Naive thymus-derived CD8-positive, alpha-beta T cell (primary cell): ENCODE measurements around the gene TTC5. TPM values are rescaled to one million over a fixed set of nuclear protein-coding genes. Genes with fewer than 3 reads are reported as not detected.

ENCODE experiments used
- polyA plus RNA-seq, 3 donors: library from polyadenylated mRNA; unstranded; fragments of 300-500 nt; fragmentation: Illumina TruSeq; gene quantifications; one replicate each; pipeline ENCODE4 v1.2.3, GENCODE V29; 2021
- total RNA-seq, 8 experiments: library from RNA in 2 of 8; stranded (reverse) in 2 of 8; gene quantifications; one replicate each; pipeline ENCODE4 v1.2.3 and lab custom pipeline; 2021 to 2026

The TTC5 gene
- total and polyA plus RNA-seq, 5 experiments from 2014 or later = 16.1 to 23.5 (median 22.3) TPM

Other genes starting within 250 kb of the TTC5 start
- not detected for gene OR4L1, start 245.9 kb downstream of the TTC5 start, total RNA-seq
- gene OR4L1, start 245.9 kb downstream of the TTC5 start, polyA plus RNA-seq = not detected
- not detected for gene OR4K17, start 195.2 kb downstream of the TTC5 start, total RNA-seq
- gene OR4K17, start 195.2 kb downstream of the TTC5 start, polyA plus RNA-seq = not detected
- gene OR4N5, start 167.1 kb downstream of the TTC5 start, total RNA-seq = not detected
- not detected for gene OR4N5, start 167.1 kb downstream of the TTC5 start, polyA plus RNA-seq
- not detected for gene OR11G2, start 115.1 kb downstream of the TTC5 start, total RNA-seq
- gene OR11G2, start 115.1 kb downstream of the TTC5 start, polyA plus RNA-seq = not detected
- gene OR11H6, start 82.2 kb downstream of the TTC5 start, total RNA-seq = not detected
- gene OR11H6, start 82.2 kb downstream of the TTC5 start, polyA plus RNA-seq = not detected
- gene OR11H7, start 77.0 kb downstream of the TTC5 start, total RNA-seq = not detected
- gene OR11H7, start 77.0 kb downstream of the TTC5 start, polyA plus RNA-seq = not detected
- gene OR11H4, start 66.7 kb downstream of the TTC5 start, total RNA-seq = not detected
- gene OR11H4, start 66.7 kb downstream of the TTC5 start, polyA plus RNA-seq = not detected
- gene CCNB1IP1, start 27.3 kb upstream of the TTC5 start, total RNA-seq = 10 to 100 TPM; 26.6 to 28.4 TPM
- 10 to 100 TPM; 15.7 to 21.6 (median 18.5) TPM for gene CCNB1IP1, start 27.3 kb upstream of the TTC5 start, polyA plus RNA-seq
- 10 to 100 TPM; 21.6 to 22.9 TPM for gene PARP2, start 37.7 kb upstream of the TTC5 start, total RNA-seq
- 10 to 100 TPM in 1 of 3 donors, 1 to 10 TPM in 2; 8.8 to 13.6 (median 9.6) TPM for gene PARP2, start 37.7 kb upstream of the TTC5 start, polyA plus RNA-seq
- gene TEP1, start 107.5 kb upstream of the TTC5 start, total RNA-seq = 10 to 100 TPM; 60.6 to 70.4 TPM
- 1 to 10 TPM; 3.0 to 4.9 (median 4.5) TPM for gene TEP1, start 107.5 kb upstream of the TTC5 start, polyA plus RNA-seq
- gene KLHL33, start 130.2 kb upstream of the TTC5 start, total RNA-seq = under 1 TPM; 0.52 to 0.57 TPM
- gene KLHL33, start 130.2 kb upstream of the TTC5 start, polyA plus RNA-seq = under 1 TPM; 0.43 to 0.77 (median 0.43) TPM
- 10 to 100 TPM; 82.5 to 89.2 TPM for gene OSGEP, start 148.9 kb upstream of the TTC5 start, total RNA-seq
- gene OSGEP, start 148.9 kb upstream of the TTC5 start, polyA plus RNA-seq = 10 to 100 TPM; 38.8 to 43.3 (median 42.0) TPM
- gene APEX1, start 149.3 kb upstream of the TTC5 start, total RNA-seq = 100 to 1,000 TPM; 137 to 144 TPM
- gene APEX1, start 149.3 kb upstream of the TTC5 start, polyA plus RNA-seq = 100 to 1,000 TPM; 125 to 176 (median 148) TPM
- gene PIP4P1, start 155.5 kb upstream of the TTC5 start, total RNA-seq = 10 to 100 TPM; 74.2 to 76.1 TPM
- gene PIP4P1, start 155.5 kb upstream of the TTC5 start, polyA plus RNA-seq = 10 to 100 TPM; 21.0 to 31.1 (median 21.3) TPM
- 10 to 100 TPM; 64.6 to 65.7 TPM for gene PNP, start 163.5 kb upstream of the TTC5 start, total RNA-seq
- 10 to 100 TPM; 32.2 to 57.9 (median 40.6) TPM for gene PNP, start 163.5 kb upstream of the TTC5 start, polyA plus RNA-seq
- under 1 TPM; 0.77 to 0.83 TPM for gene RNASE10, start 199.6 kb upstream of the TTC5 start, total RNA-seq
- under 1 TPM in 1 of 3 donors, not detected in 2; 0.19 TPM for gene RNASE10, start 199.6 kb upstream of the TTC5 start, polyA plus RNA-seq